Stimulated activated CD8-positive, alpha-beta memory T cell treated with anti-CD3 and anti-CD28 coated beads, Interleukin-4, amount 100 ng/mL, for 48 hours (primary cell): ENCODE results near the gene PCNX3.

ENCODE experiments used
- DNase-seq: peaks from one replicate; pipeline ENCODE4 v3.0.0-alpha.2; 2020

The PCNX3 gene

GRCh38 chr11:65615229-65615949 lies at the start of gene PCNX3:
Gene PCNX3 (plus strand): TSS chr11:65615776. CDS start chr11:65616312, 536 bp downstream.
- peak; percentile 100 for DNase-seq

GRCh38 chr11:65569164-65569972 lies 46.2 kb upstream of the PCNX3 start:
- DNase-seq, result no peak

GRCh38 chr11:65569973-65570918 lies 45.3 kb upstream of the PCNX3 start, which contains the start of gene ZNRD2:
Gene ZNRD2 (plus strand): TSS chr11:65570477. CDS start chr11:65570492, 15 bp downstream.
- peak; percentile 99 for DNase-seq

GRCh38 chr11:65571420-65571819 lies 44.2 kb upstream of the PCNX3 start:
- no peak for DNase-seq

GRCh38 chr11:65571940-65572339 lies 43.6 kb upstream of the PCNX3 start:
- no peak for DNase-seq

GRCh38 chr11:65572356-65573051 lies 43.1 kb upstream of the PCNX3 start, which contains the start of gene FAM89B:
Gene FAM89B (plus strand): TSS chr11:65572538. CDS start chr11:65572670, 132 bp downstream.
- DNase-seq, result peak; percentile 95

GRCh38 chr11:65573391-65574079 lies 42.0 kb upstream of the PCNX3 start:
- no peak for DNase-seq

- DNase-seq, result peak; percentile 95
Measured at GRCh38 chr11:65574109-65574810, 41.3 kb upstream of the PCNX3 start.

GRCh38 chr11:65574811-65575567 lies 40.6 kb upstream of the PCNX3 start:
- no peak for DNase-seq

- DNase-seq, result peak; percentile 80
Measured at GRCh38 chr11:65575568-65576231, 39.9 kb upstream of the PCNX3 start, which contains the start of gene EHBP1L1. Gene EHBP1L1 (plus strand): TSS chr11:65576053. CDS start chr11:65576303, 250 bp downstream.

- DNase-seq, result no peak
Measured at GRCh38 chr11:65576232-65576866, 39.2 kb upstream of the PCNX3 start.

GRCh38 chr11:65576867-65577755 lies 38.5 kb upstream of the PCNX3 start:
- no peak for DNase-seq

- no peak for DNase-seq
Measured at GRCh38 chr11:65577756-65578109, 37.8 kb upstream of the PCNX3 start.

- no peak for DNase-seq
Measured at GRCh38 chr11:65578134-65578533, 37.4 kb upstream of the PCNX3 start.

GRCh38 chr11:65578667-65579066 lies 36.9 kb upstream of the PCNX3 start:
- no peak for DNase-seq

- no peak for DNase-seq
Measured at GRCh38 chr11:65579291-65579690, 36.3 kb upstream of the PCNX3 start.

GRCh38 chr11:65580031-65580692 lies 35.4 kb upstream of the PCNX3 start:
- DNase-seq, result no peak
